Duodenal mucosa (tissue), 2 donors: ENCODE data around the gene SPRY1.

Source experiments
- H3K27ac ChIP-seq: one replicate; pipeline ENCODE4 v1.7.0; 2013; ENCODE audit warnings: low read depth, low read length
- H3K27me3 ChIP-seq, 2 donors: one replicate each; pipeline ENCODE4 v1.7.0; 2013; ENCODE audit warnings: low read length in 2 of 2, control low read depth in 1 of 2; ENCODE audit not compliant: insufficient read depth in 2 of 2, control insufficient read depth in 1 of 2
- H3K36me3 ChIP-seq, 2 donors: one replicate each; pipeline ENCODE4 v1.7.0; 2013; ENCODE audit warnings: low read length in 2 of 2, control low read depth in 1 of 2; ENCODE audit not compliant: insufficient read depth in 2 of 2, control insufficient read depth in 1 of 2
- H3K4me1 ChIP-seq, 2 donors: one replicate each; pipeline ENCODE4 v1.7.0; 2013; ENCODE audit warnings: low read length in 2 of 2, control low read depth in 1 of 2; ENCODE audit not compliant: insufficient read depth in 2 of 2, control insufficient read depth in 1 of 2
- H3K4me3 ChIP-seq, 2 donors: one replicate each; pipeline ENCODE4 v1.7.0; 2013; ENCODE audit warnings: low read length in 2 of 2, low read depth in 1 of 2
- H3K9ac ChIP-seq, 2 donors: one replicate each; pipeline ENCODE4 v1.7.0; 2013; ENCODE audit warnings: low read length in 2 of 2, low read depth in 1 of 2
- H3K9me3 ChIP-seq, 2 donors: one replicate each; pipeline ENCODE4 v1.7.0; 2013; ENCODE audit warnings: low read length in 2 of 2, control low read depth in 1 of 2; ENCODE audit not compliant: control insufficient read depth in 1 of 2

Gene SPRY1

DNA sequence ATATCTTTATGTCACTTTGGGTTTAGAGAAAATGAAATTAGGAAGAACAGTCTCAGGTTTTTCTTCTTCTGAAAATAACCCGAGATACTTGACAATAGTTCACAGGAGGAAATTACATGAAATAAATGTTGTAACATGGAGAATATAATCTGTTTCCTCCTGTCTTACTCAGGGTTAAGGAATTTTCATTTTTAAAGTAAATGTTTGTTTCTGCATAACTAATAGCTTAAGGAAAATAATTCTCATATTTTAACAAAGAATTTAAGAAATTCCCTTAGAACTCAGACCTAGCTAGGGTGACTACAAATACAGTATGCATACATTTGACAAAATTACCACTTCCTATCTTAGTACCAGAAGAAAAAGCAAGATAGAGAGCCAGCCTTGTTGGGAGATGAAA is 17.2 kb upstream of the SPRY1 start:
- no peaks in the 10 kb centered on the region for H3K4me1 ChIP-seq
- no peak overlapping the region for H3K4me3 ChIP-seq
- H3K9me3 ChIP-seq: no peaks in the 10 kb centered on the region
- no peak overlapping the region for H3K27ac ChIP-seq
- no peaks in the 10 kb centered on the region for H3K27me3 ChIP-seq
- no peak overlapping the region for H3K9ac ChIP-seq
- no peaks in the 10 kb centered on the region for H3K36me3 ChIP-seq

DNA sequence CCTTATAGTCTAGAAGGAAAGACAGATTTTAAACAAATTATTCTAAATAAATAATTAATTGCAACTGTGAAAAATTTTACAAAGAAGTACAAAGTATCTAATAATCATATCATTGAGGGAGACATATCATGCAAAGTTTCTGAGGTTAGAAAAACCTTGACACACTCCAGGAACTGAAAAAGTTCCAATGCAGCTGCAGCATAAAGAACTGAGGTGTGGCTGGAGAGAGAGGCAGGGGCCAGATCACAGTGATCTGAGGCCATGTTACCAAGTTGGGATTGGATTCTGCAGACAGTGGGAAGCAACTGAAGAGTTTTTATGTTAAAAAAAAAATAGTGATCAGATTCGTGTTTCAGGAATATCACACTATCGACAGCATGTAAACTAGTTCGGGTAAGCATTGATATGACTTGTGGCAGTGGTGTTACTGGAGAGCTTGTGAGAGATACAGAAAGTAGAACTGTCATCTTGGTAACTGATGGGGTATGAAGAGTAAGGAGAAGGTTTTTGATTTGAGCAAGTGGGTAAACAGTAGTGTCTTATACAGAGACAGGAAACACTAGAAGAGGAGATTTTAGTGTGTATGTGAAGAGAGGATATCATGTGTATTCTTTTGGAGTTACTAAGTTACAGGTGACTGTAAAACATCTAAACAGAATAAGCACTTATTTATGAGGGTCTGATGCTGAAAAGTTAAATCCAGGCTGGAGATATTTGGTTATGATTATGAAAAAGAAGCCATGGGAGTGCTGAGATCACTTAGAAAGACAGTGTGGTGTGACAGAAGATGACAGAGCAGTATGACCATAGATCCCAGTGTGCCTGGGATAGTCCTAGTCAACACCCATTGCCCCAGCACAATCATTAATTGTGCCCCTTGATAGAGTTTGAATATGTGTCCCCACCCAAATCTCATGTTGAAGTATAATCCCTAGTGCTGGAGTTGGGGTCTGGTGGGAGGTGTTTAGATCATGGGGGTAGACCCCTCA is 15.6 kb upstream of the SPRY1 start:
- H3K36me3 ChIP-seq: no peaks in the 10 kb centered on the region
- no peak overlapping the region for H3K9ac ChIP-seq

DNA sequence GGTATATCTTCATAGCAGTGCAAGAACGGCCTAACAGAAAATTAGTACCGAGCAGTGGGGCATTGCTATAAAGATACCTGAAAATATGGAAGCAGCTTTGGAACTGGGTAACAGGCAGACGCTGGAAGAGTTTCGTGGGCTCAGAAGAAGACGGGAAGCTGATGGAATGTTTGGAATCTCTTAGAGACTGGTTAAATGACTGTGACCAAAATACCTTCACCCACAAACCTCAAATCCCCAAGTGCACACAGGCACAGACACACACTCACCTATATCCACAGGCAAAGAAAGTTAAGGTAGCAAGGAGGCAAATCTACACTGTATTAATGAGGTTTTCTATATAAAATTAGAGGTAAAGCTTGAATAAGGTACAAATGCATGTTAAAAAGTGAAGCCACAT is 14.6 kb upstream of the SPRY1 start:
- Histone ChIP-seq H3K4me3 (no peak overlapping the region), H3K9me3 (no peaks in the 10 kb centered on the region), H3K27me3 (no peaks in the 10 kb centered on the region), H3K4me1 (no peaks in the 10 kb centered on the region), H3K36me3 (no peaks in the 10 kb centered on the region), H3K27ac (no peak overlapping the region), H3K9ac (no peak overlapping the region)

More for the DNA sequence above, 15.6 kb upstream of the SPRY1 start:
- Histone ChIP-seq H3K27me3 (no peaks in the 10 kb centered on the region), H3K4me3 (no peak overlapping the region), H3K27ac (no peak overlapping the region), H3K9me3 (no peaks in the 10 kb centered on the region), H3K4me1 (no peaks in the 10 kb centered on the region)

DNA sequence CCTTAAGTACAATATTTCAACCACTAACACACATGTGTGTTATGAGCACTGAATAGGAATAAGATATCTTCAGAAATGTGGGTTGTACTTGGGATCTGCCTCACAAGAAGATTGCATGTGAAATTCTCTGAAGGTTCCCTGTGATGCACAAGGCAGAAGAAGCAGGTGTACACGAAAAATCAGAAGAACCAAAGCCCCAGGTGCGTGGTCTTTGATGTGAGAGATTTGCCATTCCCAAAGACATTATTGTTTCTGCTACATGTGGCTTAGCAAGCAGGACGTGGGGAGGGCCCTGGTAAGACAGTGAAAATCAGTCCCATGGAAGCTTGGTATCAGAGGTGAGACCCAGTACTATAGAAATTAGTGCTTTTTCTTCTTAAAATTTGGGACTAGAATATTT is 13.0 kb upstream of the SPRY1 start:
- no peak overlapping the region for H3K9ac ChIP-seq
- H3K27ac ChIP-seq: no peak overlapping the region
- H3K9me3 ChIP-seq: no peaks in the 10 kb centered on the region
- H3K4me3 ChIP-seq: no peak overlapping the region
- no peaks in the 10 kb centered on the region for H3K4me1 ChIP-seq
- no peaks in the 10 kb centered on the region for H3K27me3 ChIP-seq
- H3K36me3 ChIP-seq: no peaks in the 10 kb centered on the region

DNA sequence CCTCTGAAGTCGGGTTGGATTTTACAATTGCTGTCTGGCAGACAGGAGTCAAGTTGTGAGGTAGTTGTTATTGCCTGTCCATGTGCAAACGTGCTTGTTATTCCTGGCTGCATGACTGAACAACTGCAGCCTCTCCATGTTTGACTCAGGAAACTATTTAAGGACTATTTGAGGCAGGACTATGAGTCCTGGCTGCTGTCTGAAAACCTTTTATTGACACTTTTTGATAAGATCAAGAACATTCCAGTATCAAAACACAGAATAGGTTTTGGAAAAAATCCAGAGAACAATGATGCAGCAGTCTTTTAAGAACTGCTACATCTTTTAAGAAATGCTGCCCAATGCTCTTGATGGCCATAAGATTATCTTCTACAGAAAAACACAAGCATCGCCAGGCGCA is 10.0 kb upstream of the SPRY1 start:
- Histone ChIP-seq H3K27ac (no peak overlapping the region), H3K36me3 (no peaks in the 10 kb centered on the region)

DNA sequence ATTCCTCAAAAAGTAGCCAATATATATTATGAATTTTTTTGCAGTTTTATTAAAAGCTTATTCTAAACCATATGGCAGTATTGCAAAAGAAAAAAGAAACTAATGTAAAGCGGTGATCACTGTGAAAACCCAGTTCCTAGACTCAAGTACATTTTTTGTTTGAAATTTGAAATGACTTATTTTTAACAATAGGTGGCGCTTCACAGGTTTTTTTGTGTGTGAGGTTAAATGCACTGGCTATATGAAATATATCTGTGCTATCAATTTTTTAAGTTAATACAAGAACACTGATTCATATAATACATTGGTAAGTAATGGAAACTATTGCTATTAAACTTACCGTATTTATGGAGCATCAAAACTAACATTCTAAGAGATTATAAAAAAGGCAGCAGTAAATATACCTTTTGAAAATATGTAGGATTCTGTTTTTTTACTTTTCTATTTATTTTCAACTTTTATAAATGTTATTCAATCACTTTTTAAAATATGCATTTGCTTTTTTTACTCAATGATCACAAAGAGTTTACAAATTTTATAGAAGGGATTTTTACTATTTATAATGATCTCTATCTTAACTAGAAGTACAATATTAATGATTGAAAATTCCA is 5.6 kb upstream of the SPRY1 start:
- H3K9ac ChIP-seq: no peak overlapping the region
- no peaks in the 10 kb centered on the region for H3K27me3 ChIP-seq
- H3K36me3 ChIP-seq: no peaks in the 10 kb centered on the region
- H3K4me3 ChIP-seq: no peak overlapping the region
- H3K27ac ChIP-seq: no peak overlapping the region
- no peaks in the 10 kb centered on the region for H3K9me3 ChIP-seq
- no peaks in the 10 kb centered on the region for H3K4me1 ChIP-seq

More for the DNA sequence above, 10.0 kb upstream of the SPRY1 start:
- Histone ChIP-seq H3K27me3 (no peaks in the 10 kb centered on the region), H3K4me3 (no peak overlapping the region), H3K9ac (no peak overlapping the region), H3K4me1 (no peaks in the 10 kb centered on the region), H3K9me3 (no peaks in the 10 kb centered on the region)

DNA sequence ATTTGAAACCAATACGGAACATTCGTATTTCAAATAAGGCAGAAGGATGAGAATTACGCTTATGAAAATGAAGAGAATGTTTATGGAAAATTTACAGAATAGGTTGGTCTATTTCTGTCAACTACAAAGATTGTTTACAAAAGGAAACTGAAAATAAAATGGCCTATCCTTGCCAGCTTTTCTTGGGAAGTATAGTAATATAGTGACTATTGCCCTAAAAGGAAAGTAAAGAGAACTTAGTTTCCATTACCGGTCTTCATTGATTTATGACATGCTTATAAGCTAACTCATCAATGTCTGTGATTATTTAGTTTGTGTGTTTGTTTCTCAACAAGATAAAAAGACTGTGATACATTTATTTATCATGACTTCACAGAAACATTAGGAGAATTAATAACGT is 2.9 kb upstream of the SPRY1 start:
- Histone ChIP-seq H3K27ac (no peak overlapping the region), H3K9me3 (no peaks in the 10 kb centered on the region), H3K4me1 (peaks cover 0 to 5% of the 10 kb centered on the region in 2 donors), H3K4me3 (no peak overlapping the region), H3K36me3 (no peaks in the 10 kb centered on the region), H3K27me3 (no peaks in the 10 kb centered on the region), H3K9ac (no peak overlapping the region)

DNA sequence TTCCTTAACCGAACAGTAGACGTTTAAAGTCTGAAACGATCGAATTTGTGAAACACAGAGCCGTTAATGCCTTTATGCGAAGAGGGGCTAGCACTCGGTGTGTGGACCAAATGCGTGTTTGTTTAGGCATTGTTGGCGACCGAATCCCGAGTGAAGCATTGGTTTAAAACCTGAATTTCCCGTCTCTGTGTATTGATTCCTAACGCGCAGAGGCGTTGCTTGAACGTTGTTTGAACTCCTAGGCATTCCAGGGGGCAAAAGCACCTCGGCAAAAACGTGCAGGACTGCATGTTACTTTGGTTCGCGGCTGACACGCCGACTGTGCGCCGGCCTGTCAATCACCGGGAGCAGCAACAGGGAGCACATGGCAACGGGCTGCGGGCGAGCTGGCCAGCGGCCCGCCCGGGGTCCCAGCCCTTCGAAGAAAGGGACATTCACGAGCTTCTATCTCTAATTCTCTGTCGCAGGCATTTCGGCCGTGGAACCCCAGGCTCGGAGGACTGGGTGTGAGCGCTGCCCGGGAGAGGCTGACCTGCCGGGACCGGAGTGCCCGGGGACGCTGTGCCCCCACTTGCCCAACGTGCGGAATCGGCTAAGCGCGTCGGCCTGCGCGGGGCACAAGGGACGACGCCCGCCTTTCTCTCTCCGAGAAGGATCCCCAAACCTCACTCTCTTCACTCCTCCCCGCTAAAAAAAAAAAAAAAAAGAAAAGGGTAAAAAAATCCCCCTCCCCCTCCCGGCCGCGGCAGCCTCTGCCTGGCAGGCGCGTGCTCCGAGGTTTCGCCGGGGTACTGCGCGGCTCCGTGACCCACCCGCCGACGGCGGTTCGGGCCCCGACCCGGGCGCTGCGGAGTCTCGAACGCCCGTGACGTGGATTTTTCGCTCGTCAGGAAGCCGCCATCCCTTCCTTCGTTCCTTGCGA is 810 bp downstream of the SPRY1 start:
- H3K36me3 ChIP-seq: peaks cover 7 to 11% of the 10 kb centered on the region in 2 donors
- peaks cover 16 to 18% of the 10 kb centered on the region in 2 donors for H3K4me1 ChIP-seq
- H3K9me3 ChIP-seq: no peaks in the 10 kb centered on the region
- H3K4me3 ChIP-seq: peak overlapping the region; percentile 80 to 98
- H3K27ac ChIP-seq: peak overlapping the region; percentile 94
- peak overlapping the region; percentile 79 to 88 for H3K9ac ChIP-seq
- H3K27me3 ChIP-seq: no peaks in the 10 kb centered on the region

DNA sequence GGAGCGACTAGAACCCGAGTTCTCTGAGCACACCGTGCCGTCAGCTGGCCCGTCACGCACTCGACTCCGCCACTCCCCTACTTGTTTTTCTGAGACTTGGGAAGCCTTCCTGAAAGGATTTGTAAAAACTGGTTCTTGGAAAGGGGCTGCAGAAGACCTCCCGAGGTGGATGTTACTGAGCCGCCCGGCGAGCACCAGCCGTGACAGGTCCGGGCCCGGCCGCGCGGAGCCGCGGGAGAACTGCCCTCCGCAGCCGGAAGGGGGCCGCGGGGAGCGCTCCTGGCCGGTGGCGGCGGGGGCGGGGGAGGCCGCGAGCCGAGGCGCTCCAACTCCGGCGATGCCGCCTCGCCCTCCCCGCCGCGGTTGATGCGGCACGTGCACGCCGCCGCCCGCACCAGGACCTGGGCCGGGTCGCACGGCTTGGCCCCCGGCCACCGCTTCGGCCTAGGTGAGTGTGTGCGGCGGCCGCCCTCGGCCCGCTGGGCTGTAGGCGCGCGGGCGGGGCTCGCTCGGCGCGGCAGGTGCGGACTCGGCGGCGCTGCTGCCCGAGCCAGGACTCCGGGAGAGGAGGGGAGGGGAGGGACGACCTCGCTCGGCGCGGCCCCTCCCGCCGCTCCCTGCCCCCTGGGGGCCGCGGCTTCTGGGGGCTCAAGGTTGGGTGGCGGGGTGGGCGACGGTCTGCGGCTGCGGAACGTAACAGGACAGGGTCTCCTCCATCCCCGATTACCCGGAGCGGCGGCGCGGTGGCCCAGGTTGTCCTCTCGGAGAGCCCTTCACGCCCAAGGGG is 1.7 kb downstream of the SPRY1 start:
- Histone ChIP-seq H3K4me1 (peaks cover 20 to 24% of the 10 kb centered on the region in 2 donors), H3K27me3 (no peaks in the 10 kb centered on the region), H3K27ac (peak overlapping the region; percentile 94), H3K9me3 (no peaks in the 10 kb centered on the region), H3K4me3 (peak overlapping the region; percentile 80 to 98), H3K9ac (peak overlapping the region; percentile 88 to 89), H3K36me3 (peaks cover 15 to 18% of the 10 kb centered on the region in 2 donors)
